H1 (cell line): ENCODE results near the gene SSTR5. TPM values are rescaled to one million over a fixed set of nuclear protein-coding genes. Genes with fewer than 3 reads are reported as not detected.

Experiments used
- CTCF ChIA-PET: fragments of 300-600 bp; sonication (Branson Sonifier 250); formaldehyde crosslinking; loops from one replicate; lab custom pipeline; 2021; ENCODE audit not compliant: partially characterized antibody; lab: Charles Lee
- POLR2A ChIA-PET: fragments of 300-600 bp; sonication (Branson Sonifier 250); formaldehyde crosslinking; loops from one replicate; lab custom pipeline; 2021; ENCODE audit warnings: inconsistent platforms; ENCODE audit not compliant: partially characterized antibody; lab: Charles Lee
- DNase-seq, 2 experiments: peaks; one replicate each; pipeline versions ENCODE4 v3.0.0 to v3.0.0-alpha.2; 2010 to 2022; ENCODE audit warnings: low spot score in 2 of 2, low read depth in 1 of 2, mixed read lengths in 1 of 2
- FAIRE-seq: peaks from 2 replicates; lab custom pipeline; 2011; peaks lifted over from hg19 to GRCh38; lab: Jason Lieb, UNC
- H2AFZ ChIP-seq: 2 replicates; pipeline ENCODE4 v1.8.1; 2012; ENCODE audit warnings: low read length, inconsistent platforms
- H2AK5ac ChIP-seq: 2 replicates; pipeline ENCODE4 v1.6.1; 2013; ENCODE audit warnings: low read depth, low read length
- H2BK120ac ChIP-seq: replicated peaks from 2 replicates; pipeline ENCODE3; 2013; ENCODE audit warnings: low read depth, low read length, inconsistent platforms
- H2BK12ac ChIP-seq: 2 replicates; pipeline ENCODE4 v1.6.1; 2013; ENCODE audit warnings: low read depth, low read length
- H2BK15ac ChIP-seq: 2 replicates; pipeline ENCODE4 v1.6.1; 2013; ENCODE audit warnings: low read length
- H2BK20ac ChIP-seq: 2 replicates; pipeline ENCODE4 v1.6.1; 2013; ENCODE audit warnings: low read length
- H2BK5ac ChIP-seq: 2 replicates; pipeline ENCODE4 v1.6.1; 2013; ENCODE audit warnings: low read depth, low read length
- H3K14ac ChIP-seq: 2 replicates; pipeline ENCODE4 v1.6.1; 2013; ENCODE audit warnings: inconsistent platforms; ENCODE audit not compliant: insufficient read length
- H3K18ac ChIP-seq: 2 replicates; pipeline ENCODE4 v1.6.1; 2013; ENCODE audit warnings: low read length; ENCODE audit errors: extremely low read depth
- H3K23ac ChIP-seq: 2 replicates; pipeline ENCODE4 v1.6.1; 2013; ENCODE audit warnings: inconsistent platforms; ENCODE audit not compliant: insufficient read length
- H3K23me2 ChIP-seq: 2 replicates; pipeline ENCODE4 v1.6.1; 2013; ENCODE audit warnings: low read depth, low read length
- H3K27ac ChIP-seq: 2 replicates; pipeline ENCODE4 v1.6.1; 2011; ENCODE audit warnings: low read depth, low read length, inconsistent platforms
- H3K27me3 ChIP-seq, 4 experiments: replicated peaks in 1 of 4; 1 replicate in 1 of 4; 2 replicates in 3 of 4; pipeline versions ENCODE4 v1.6.1 to v1.8.1; 2011 to 2013; ENCODE audit warnings: low read length in 3 of 4, mild to moderate bottlenecking in 3 of 4, inconsistent platforms in 2 of 4, mixed read lengths in 2 of 4, moderate library complexity in 1 of 4; ENCODE audit not compliant: control insufficient read depth in 3 of 4, insufficient read depth in 3 of 4; ENCODE audit errors: extremely low read depth in 1 of 4
- H3K36me3 ChIP-seq, 4 experiments: 2 replicates each; pipeline versions ENCODE4 v1.6.1 to v1.8.1; 2011 to 2013; ENCODE audit warnings: mild to moderate bottlenecking in 4 of 4, low read length in 3 of 4, moderate library complexity in 2 of 4, control low read depth in 1 of 4, inconsistent platforms in 1 of 4; ENCODE audit not compliant: insufficient read depth in 4 of 4, control insufficient read depth in 2 of 4
- H3K4ac ChIP-seq: replicated peaks from 2 replicates; pipeline ENCODE3; 2013; ENCODE audit warnings: low read length, low read depth, mixed read lengths, inconsistent platforms; ENCODE audit not compliant: insufficient read length
- H3K4me1 ChIP-seq, 4 experiments: replicated peaks in 1 of 4; 1 replicate in 1 of 4; 2 replicates in 3 of 4; pipeline versions ENCODE4 v1.6.1 to v1.8.1; 2011 to 2013; ENCODE audit warnings: low read length in 3 of 4, inconsistent platforms in 2 of 4, mixed read lengths in 1 of 4; ENCODE audit not compliant: insufficient read depth in 4 of 4, control insufficient read depth in 3 of 4
- H3K4me2 ChIP-seq, 2 experiments: 2 replicates each; pipeline versions ENCODE4 v1.6.1 to v1.8.1; 2011 to 2013; ENCODE audit warnings: low read depth in 2 of 2, low read length in 2 of 2, control low read depth in 1 of 2, inconsistent platforms in 1 of 2, mild to moderate bottlenecking in 1 of 2; ENCODE audit not compliant: insufficient read depth in 1 of 2
- H3K4me3 ChIP-seq, 4 experiments: fragments of 200-600, 300-600 bp in 1 of 4; sonication (generic), shearing (Covaris generic), sonication (Bioruptor Twin) in 1 of 4; 2 replicates each; pipeline versions ENCODE4 v1.5.1 to v1.8.1; 2011 to 2016; ENCODE audit warnings: low read length in 4 of 4, low read depth in 3 of 4, control low read depth in 2 of 4, inconsistent platforms in 2 of 4, mild to moderate bottlenecking in 2 of 4, mixed read lengths in 1 of 4, moderate library complexity in 1 of 4; ENCODE audit not compliant: insufficient read depth in 2 of 4; ENCODE audit errors: extremely low read depth in 1 of 4
- H3K56ac ChIP-seq: replicated peaks from 2 replicates; pipeline ENCODE3; 2013; ENCODE audit warnings: low read depth, mild to moderate bottlenecking, mixed read lengths, low read length, inconsistent platforms; ENCODE audit not compliant: insufficient read length
- H3K79me1 ChIP-seq: 2 replicates; pipeline ENCODE4 v1.6.1; 2013; ENCODE audit warnings: low read depth, low read length, control low read depth
- H3K79me2 ChIP-seq, 2 experiments: 2 replicates each; pipeline versions ENCODE4 v1.6.1 to v1.8.1; 2012 to 2013; ENCODE audit warnings: low read length in 2 of 2, mild to moderate bottlenecking in 2 of 2, inconsistent platforms in 1 of 2; ENCODE audit not compliant: insufficient read depth in 2 of 2, control insufficient read depth in 1 of 2
- H3K9ac ChIP-seq, 4 experiments: replicated peaks in 1 of 4; 1 replicate in 1 of 4; 2 replicates in 3 of 4; pipeline versions ENCODE4 v1.6.1 to v1.8.1; 2011 to 2013; ENCODE audit warnings: low read depth in 3 of 4, low read length in 3 of 4, control low read depth in 2 of 4, mild to moderate bottlenecking in 2 of 4, moderate library complexity in 2 of 4, inconsistent platforms in 1 of 4; ENCODE audit errors: extremely low read depth in 1 of 4
- H3K9me3 ChIP-seq, 2 experiments: 2 replicates each; pipeline versions ENCODE4 v1.6.1 to v1.8.1; 2012 to 2013; ENCODE audit warnings: mild to moderate bottlenecking in 2 of 2, moderate library complexity in 2 of 2, control low read depth in 1 of 2, inconsistent platforms in 1 of 2, low read depth in 1 of 2, low read length in 1 of 2, mixed read lengths in 1 of 2; ENCODE audit not compliant: insufficient read depth in 2 of 2
- H4K20me1 ChIP-seq, 2 experiments: replicated peaks in 1 of 2; 2 replicates each; pipeline versions ENCODE3 to v1.8.1; 2011 to 2013; ENCODE audit warnings: inconsistent platforms in 2 of 2, low read length in 2 of 2, mild to moderate bottlenecking in 1 of 2; ENCODE audit not compliant: insufficient read depth in 2 of 2, control insufficient read depth in 1 of 2
- H4K5ac ChIP-seq: 2 replicates; pipeline ENCODE4 v1.6.1; 2013; ENCODE audit warnings: low read length, low read depth, mixed read lengths, inconsistent platforms; ENCODE audit not compliant: insufficient read length
- H4K8ac ChIP-seq: 2 replicates; pipeline ENCODE4 v1.8.0; 2013; ENCODE audit warnings: mild to moderate bottlenecking, moderate library complexity, low read length, inconsistent platforms; ENCODE audit not compliant: insufficient read depth; ENCODE audit errors: extremely low read depth
- H4K91ac ChIP-seq: replicated peaks from 2 replicates; pipeline ENCODE3; 2013; ENCODE audit warnings: low read length, mixed read lengths, inconsistent platforms; ENCODE audit not compliant: insufficient read length
- BACH1 ChIP-seq: IDR thresholded peaks from 2 replicates; pipeline ENCODE4 v1.6.1; 2012; ENCODE audit warnings: low read length, improper control_type of control experiment
- CREB1 ChIP-seq: IDR thresholded peaks from 2 replicates; pipeline ENCODE4 v1.6.1; 2012; ENCODE audit warnings: inconsistent platforms
- RNF2 ChIP-seq: fragments of 200-900, 300-1000 bp; sonication (generic); IDR thresholded peaks from 2 replicates; pipeline ENCODE4 v1.7.1; 2016; ENCODE audit warnings: borderline replicate concordance, low read depth, mild to moderate bottlenecking, antibody characterized with exemption, low read length; ENCODE audit not compliant: poor library complexity, severe bottlenecking; ENCODE audit errors: missing control alignments
- SIX5 ChIP-seq: IDR thresholded peaks from 2 replicates; pipeline ENCODE4 v1.6.1; 2011; ENCODE audit warnings: mild to moderate bottlenecking, low read depth, low read length
- YY1 ChIP-seq: IDR thresholded peaks from 2 replicates; pipeline ENCODE4 v1.6.1; 2011; ENCODE audit warnings: low read depth, mild to moderate bottlenecking, low read length
- WGBS, 2 experiments: shearing (Covaris generic) in 1 of 2; methylation state at CpG; one replicate each; pipeline versions ENCODE4 v1.1.6 to v1.1.7; 2013 to 2015; ENCODE audit warnings: low lambda C conversion rate in 2 of 2, mixed read lengths in 2 of 2, inconsistent platforms in 1 of 2, low coverage in 1 of 2, missing lambda C conversion rate in 1 of 2; ENCODE audit not compliant: insufficient replicate concordance in 2 of 2, insufficient coverage in 1 of 2, insufficient read length in 1 of 2; ENCODE audit errors: extremely low coverage in 1 of 2, missing lambda C conversion rate in 1 of 2; 5-methylcytosine and 5-hydroxymethylcytosine counted together
- polyA plus RNA-seq, 7 experiments: library from polyadenylated mRNA; depleted of rRNA in 3 of 7; stranded (reverse) in 5 of 7; unstranded in 2 of 7; fragments of >200 nt in 5 of 7; fragments of 200-250 nt in 2 of 7; gene quantifications; 1 replicate in 5 of 7; 2 replicates in 1 of 7; 4 replicates in 1 of 7; pipeline versions ENCODE4 v1.2.1 to v1.2.3, GENCODE V29; 2011 to 2013; ENCODE audit warnings: missing spikeins in 2 of 7, mixed read lengths in 2 of 7
- total RNA-seq: library from RNA; stranded (reverse); fragmentation: NEBNext Ultra II Directional; extraction: Animal tissue kit (Norgen Biotek cat#: 25700); gene quantifications from 2 replicates; pipeline ENCODE4 v1.2.1, GENCODE V29; 2021
- TF ChIP-seq, protein P1 (sequence below): IDR thresholded peaks from 2 replicates; pipeline ENCODE4 v1.6.1; 2012; ENCODE audit warnings: inconsistent platforms

The SSTR5 gene
- total and polyA plus RNA-seq, 2 of the 8 experiments (the other 6 are each of a cell fraction or from before 2014, with no cell fraction given): 0.56 to 0.60 TPM

DNA sequence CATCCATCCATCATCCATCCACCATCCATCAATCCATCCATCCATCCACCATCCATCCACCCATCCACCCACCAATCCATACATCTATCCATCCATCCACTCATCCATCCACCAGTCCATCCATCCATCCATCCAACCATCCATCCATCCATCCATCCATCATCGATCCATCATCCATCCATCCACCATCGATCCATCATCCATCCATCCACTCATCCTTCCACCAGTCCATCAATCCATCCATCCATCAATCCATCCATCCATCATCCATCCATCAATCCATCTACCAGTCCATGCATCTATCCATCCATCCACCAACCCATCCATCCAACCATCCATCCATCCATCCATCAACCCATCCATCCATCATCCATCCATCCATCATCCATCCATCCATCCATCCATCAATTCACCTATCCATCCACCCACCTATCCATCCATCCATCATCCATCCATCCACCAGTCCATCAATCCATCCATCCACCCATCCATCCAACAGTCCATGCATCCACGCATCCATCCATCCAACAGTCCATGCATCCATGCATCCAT lies 39.3 kb upstream of the SSTR5 start:
- Histone ChIP-seq H3K4ac (no peak overlapping the region), H4K20me1 (peaks cover 0 to 13% of the 10 kb centered on the region in 2 experiments), H3K56ac (peak overlapping the region; percentile 97), H2AFZ (no peak overlapping the region), H3K27ac (no peak overlapping the region), H3K23me2 (peaks cover 23% of the 10 kb centered on the region; the same call in 1 of the 2 replicates), H2BK12ac (no peak overlapping the region), H3K14ac (no peak overlapping the region), H3K18ac (no peak overlapping the region), H3K79me1 (no peaks in the 10 kb centered on the region), H2BK15ac (no peak overlapping the region), H3K4me2 (no peak overlapping the region), H3K79me2 (no peaks in the 10 kb centered on the region), H3K27me3 (no peaks in the 10 kb centered on the region), H3K9ac (no peak overlapping the region), H3K4me3 (no peak overlapping the region), H2BK120ac (no peak overlapping the region), H3K4me1 (peaks cover 0 to 11% (median 2%) of the 10 kb centered on the region in 4 experiments; a peak in 4 of 7 replicates), H2BK20ac (no peak overlapping the region), H4K8ac (no peak overlapping the region), H4K91ac (no peak overlapping the region)
- POLR2A ChIA-PET: no interaction called here
- no peak for DNase-seq
- 93 to 100% methylated on average over 2 to 3 of the region's 3 CpGs for WGBS, 2 experiments
- CTCF ChIA-PET: no interaction called here
- TF ChIP-seq YY1: no peak
- TF ChIP-seq, protein P1, sequence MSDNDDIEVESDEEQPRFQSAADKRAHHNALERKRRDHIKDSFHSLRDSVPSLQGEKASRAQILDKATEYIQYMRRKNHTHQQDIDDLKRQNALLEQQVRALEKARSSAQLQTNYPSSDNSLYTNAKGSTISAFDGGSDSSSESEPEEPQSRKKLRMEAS: no peak
- TF ChIP-seq BACH1: no peak
- no peak for TF ChIP-seq CREB1
- TF ChIP-seq RNF2: no peak
- no peak for TF ChIP-seq SIX5
- TF ChIP-seq, all 59 proteins: peak for 0
- FAIRE-seq: no peak
- H3K23ac ChIP-seq: no peak overlapping the region
- no peak overlapping the region for H2AK5ac ChIP-seq
- no peaks in the 10 kb centered on the region for H3K36me3 ChIP-seq
- no peak overlapping the region for H4K5ac ChIP-seq
- peaks cover 4 to 15% of the 10 kb centered on the region in 2 experiments; a peak in 3 of 4 replicates for H3K9me3 ChIP-seq
- no peak overlapping the region for H2BK5ac ChIP-seq
